Lower leg skin (tissue), 3 donors: ENCODE results near the gene BCAR3.

Experiments
- POLR2A ChIP-seq, 2 donors: fragments of 450-650 bp; IDR thresholded peaks; one replicate each; pipeline ENCODE4 v1.6.1; 2016 to 2017; ENCODE audit warnings: antibody characterized with exemption in 2 of 2, mild to moderate bottlenecking in 1 of 2, moderate library complexity in 1 of 2
- TF ChIP-seq, protein P1 (sequence below), 3 donors: fragments of 450-650 bp; IDR thresholded peaks; one replicate each; pipeline ENCODE4 v1.5.1; 2016; ENCODE audit warnings: antibody characterized with exemption in 3 of 3, mild to moderate bottlenecking in 3 of 3, moderate library complexity in 2 of 3

DNA sequence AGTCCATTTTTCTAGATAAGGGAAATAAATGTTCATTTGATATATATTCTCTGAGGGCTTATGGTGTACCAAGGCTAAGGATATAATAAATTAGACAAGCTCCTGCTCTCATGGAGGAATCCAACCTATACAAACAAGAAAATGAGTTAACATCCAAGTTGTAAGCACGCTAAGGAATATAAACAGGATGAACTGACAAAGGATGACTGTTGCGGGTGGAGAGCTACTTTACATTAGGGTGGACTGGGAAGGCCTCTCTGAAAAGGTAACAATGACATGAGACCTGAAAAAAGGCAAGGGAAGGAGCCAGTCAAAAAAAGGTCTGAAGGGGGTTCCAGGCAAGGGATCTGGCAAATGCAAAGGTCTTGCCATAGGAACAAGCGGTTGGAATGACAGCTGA, 3.1 kb downstream of the BCAR3 start:
- TF ChIP-seq, protein P1, sequence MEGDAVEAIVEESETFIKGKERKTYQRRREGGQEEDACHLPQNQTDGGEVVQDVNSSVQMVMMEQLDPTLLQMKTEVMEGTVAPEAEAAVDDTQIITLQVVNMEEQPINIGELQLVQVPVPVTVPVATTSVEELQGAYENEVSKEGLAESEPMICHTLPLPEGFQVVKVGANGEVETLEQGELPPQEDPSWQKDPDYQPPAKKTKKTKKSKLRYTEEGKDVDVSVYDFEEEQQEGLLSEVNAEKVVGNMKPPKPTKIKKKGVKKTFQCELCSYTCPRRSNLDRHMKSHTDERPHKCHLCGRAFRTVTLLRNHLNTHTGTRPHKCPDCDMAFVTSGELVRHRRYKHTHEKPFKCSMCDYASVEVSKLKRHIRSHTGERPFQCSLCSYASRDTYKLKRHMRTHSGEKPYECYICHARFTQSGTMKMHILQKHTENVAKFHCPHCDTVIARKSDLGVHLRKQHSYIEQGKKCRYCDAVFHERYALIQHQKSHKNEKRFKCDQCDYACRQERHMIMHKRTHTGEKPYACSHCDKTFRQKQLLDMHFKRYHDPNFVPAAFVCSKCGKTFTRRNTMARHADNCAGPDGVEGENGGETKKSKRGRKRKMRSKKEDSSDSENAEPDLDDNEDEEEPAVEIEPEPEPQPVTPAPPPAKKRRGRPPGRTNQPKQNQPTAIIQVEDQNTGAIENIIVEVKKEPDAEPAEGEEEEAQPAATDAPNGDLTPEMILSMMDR (IDR thresholded peaks at IDR 0.05): no peak
- TF ChIP-seq POLR2A (IDR thresholded peaks at IDR 0.05): no peak
